ENCODE measurements around the gene RNF5.
"Not testable (repeated sequence)": the region's sequence is repeated elsewhere in the genome, so short reads cannot be mapped to it uniquely, and the experiment has no call there.

RNF5 gene

GRCh38 chr6:32177788-32178546 lies at the start of gene RNF5:
RNF5 (plus strand) TSS chr6:32178405; CDS start chr6:32178512, 107 bp downstream.
- peak; percentile 98 to 99 for DNase-seq

- no peak for DNase-seq
These were observed 49.4 kb upstream of the RNF5 start for GRCh38 chr6:32128751-32129296.

GRCh38 chr6:32129297-32130088 lies 48.7 kb upstream of the RNF5 start:
- no peak for DNase-seq

GRCh38 chr6:32131439-32131948 lies 46.7 kb upstream of the RNF5 start:
- DNase-seq = no peak

- no peak for DNase-seq
These were observed 46.1 kb upstream of the RNF5 start for GRCh38 chr6:32132110-32132509.

- no peak for DNase-seq
These were observed 44.4 kb upstream of the RNF5 start for GRCh38 chr6:32133786-32134185.

- no peak for DNase-seq
These were observed 40.8 kb upstream of the RNF5 start for GRCh38 chr6:32137454-32137853.

GRCh38 chr6:32139590-32139989 lies 38.6 kb upstream of the RNF5 start:
- DNase-seq = no peak

GRCh38 chr6:32140420-32141046 lies 37.7 kb upstream of the RNF5 start:
- no peak for DNase-seq

GRCh38 chr6:32144238-32144637 lies 34.0 kb upstream of the RNF5 start:
- DNase-seq = not testable (repeated sequence)

- no peak for DNase-seq
These were observed 31.9 kb upstream of the RNF5 start for GRCh38 chr6:32146287-32146686.

GRCh38 chr6:32146687-32147086 lies 31.5 kb upstream of the RNF5 start:
- DNase-seq = no peak

- no peak for DNase-seq
These were observed 30.6 kb upstream of the RNF5 start for GRCh38 chr6:32147401-32148132.

- DNase-seq = no peak
These were observed 29.7 kb upstream of the RNF5 start for GRCh38 chr6:32148289-32149091.

- DNase-seq = no peak
These were observed 29.0 kb upstream of the RNF5 start for GRCh38 chr6:32149092-32149755.

GRCh38 chr6:32149932-32150870 lies 28.0 kb upstream of the RNF5 start:
- DNase-seq = no peak

- no peak for DNase-seq
These were observed 26.9 kb upstream of the RNF5 start for GRCh38 chr6:32151181-32151862.

GRCh38 chr6:32151863-32152768 lies 26.1 kb upstream of the RNF5 start, which contains the start of gene PRRT1:
PRRT1 (minus strand) TSS chr6:32151939; CDS start chr6:32151827, 112 bp downstream.
- no peak for DNase-seq

All from SHP77 (cell line).